ENCODE measurements around the gene ARHGEF37.

Gene ARHGEF37

DNA sequence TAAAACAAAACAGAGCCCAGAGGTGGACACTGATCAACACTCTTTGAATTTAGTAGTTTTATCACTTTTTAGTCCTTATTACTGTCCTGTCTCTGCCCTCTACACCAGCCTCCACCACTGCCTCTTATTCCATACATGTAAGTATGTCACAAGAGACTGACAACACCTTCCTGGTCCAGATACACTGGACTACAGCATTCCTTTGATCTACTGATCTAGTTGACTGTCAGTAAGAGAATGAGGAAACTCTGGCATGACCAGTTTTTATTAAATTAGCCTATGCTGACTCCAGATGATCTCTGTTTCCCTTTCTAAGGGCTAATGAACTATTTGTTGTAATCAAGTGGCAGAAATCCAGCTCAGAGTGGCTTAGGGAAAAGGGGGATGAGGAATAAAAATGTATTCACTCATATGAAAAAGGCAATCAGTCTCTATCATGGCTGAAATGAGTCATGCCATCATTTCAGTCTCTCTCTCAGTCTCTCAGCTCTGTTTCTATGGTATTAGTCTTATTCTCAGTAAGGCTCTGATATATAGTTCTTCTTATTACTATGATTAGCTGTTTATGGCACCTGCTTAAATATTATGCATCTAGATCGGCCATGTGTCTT, 5.5 kb downstream of the ARHGEF37 start:
- no peak for TF ChIP-seq EGR1 (IDR thresholded peaks at IDR 0.05)
- TF ChIP-seq, protein P1, sequence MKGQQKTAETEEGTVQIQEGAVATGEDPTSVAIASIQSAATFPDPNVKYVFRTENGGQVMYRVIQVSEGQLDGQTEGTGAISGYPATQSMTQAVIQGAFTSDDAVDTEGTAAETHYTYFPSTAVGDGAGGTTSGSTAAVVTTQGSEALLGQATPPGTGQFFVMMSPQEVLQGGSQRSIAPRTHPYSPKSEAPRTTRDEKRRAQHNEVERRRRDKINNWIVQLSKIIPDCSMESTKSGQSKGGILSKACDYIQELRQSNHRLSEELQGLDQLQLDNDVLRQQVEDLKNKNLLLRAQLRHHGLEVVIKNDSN (IDR thresholded peaks at IDR 0.05): no peak
- TF ChIP-seq FOXM1 (IDR thresholded peaks at IDR 0.05; ENCODE audit: borderline replicate concordance, low read depth): no peak
- TF ChIP-seq, protein P2, sequence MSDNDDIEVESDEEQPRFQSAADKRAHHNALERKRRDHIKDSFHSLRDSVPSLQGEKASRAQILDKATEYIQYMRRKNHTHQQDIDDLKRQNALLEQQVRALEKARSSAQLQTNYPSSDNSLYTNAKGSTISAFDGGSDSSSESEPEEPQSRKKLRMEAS (IDR thresholded peaks at IDR 0.05): no peak
- TF ChIP-seq CEBPB (IDR thresholded peaks at IDR 0.05): no peak
- TF ChIP-seq NFIC (IDR thresholded peaks at IDR 0.05): no peak
- TF ChIP-seq EP300 (IDR thresholded peaks at IDR 0.05; ENCODE audit: borderline replicate concordance): no peak
- TF ChIP-seq RAD21 (IDR thresholded peaks at IDR 0.05; ENCODE audit: low read depth): no peak
- TF ChIP-seq TEAD4 (IDR thresholded peaks at IDR 0.05): no peak
- TF ChIP-seq, protein P3, sequence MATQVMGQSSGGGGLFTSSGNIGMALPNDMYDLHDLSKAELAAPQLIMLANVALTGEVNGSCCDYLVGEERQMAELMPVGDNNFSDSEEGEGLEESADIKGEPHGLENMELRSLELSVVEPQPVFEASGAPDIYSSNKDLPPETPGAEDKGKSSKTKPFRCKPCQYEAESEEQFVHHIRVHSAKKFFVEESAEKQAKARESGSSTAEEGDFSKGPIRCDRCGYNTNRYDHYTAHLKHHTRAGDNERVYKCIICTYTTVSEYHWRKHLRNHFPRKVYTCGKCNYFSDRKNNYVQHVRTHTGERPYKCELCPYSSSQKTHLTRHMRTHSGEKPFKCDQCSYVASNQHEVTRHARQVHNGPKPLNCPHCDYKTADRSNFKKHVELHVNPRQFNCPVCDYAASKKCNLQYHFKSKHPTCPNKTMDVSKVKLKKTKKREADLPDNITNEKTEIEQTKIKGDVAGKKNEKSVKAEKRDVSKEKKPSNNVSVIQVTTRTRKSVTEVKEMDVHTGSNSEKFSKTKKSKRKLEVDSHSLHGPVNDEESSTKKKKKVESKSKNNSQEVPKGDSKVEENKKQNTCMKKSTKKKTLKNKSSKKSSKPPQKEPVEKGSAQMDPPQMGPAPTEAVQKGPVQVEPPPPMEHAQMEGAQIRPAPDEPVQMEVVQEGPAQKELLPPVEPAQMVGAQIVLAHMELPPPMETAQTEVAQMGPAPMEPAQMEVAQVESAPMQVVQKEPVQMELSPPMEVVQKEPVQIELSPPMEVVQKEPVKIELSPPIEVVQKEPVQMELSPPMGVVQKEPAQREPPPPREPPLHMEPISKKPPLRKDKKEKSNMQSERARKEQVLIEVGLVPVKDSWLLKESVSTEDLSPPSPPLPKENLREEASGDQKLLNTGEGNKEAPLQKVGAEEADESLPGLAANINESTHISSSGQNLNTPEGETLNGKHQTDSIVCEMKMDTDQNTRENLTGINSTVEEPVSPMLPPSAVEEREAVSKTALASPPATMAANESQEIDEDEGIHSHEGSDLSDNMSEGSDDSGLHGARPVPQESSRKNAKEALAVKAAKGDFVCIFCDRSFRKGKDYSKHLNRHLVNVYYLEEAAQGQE (IDR thresholded peaks at IDR 0.05; ENCODE audit: low read depth): no peak
- TF ChIP-seq TCF12 (IDR thresholded peaks at IDR 0.05; ENCODE audit: low read depth): no peak
- TF ChIP-seq TAF1 (IDR thresholded peaks at IDR 0.05; ENCODE audit: low read depth): no peak

DNA sequence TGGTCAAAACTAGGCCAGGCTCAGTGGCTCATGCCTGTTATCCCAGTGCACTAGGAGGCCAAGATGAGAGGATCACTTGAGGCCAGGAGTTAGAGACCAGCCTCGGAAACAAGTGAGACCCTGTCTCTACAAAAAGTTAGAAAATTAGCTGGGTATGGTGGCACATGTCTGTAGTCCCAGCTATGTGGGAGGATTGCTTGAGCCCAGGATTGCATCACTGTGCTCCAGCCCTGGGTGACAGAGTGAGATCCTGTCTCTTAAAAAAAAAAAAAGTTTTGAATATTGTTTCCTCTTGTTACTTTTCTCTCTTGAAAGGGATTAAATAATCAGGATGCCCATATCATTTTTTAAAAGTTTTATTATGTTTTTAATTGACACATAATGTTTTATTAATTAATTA, 7.6 kb downstream of the ARHGEF37 start:
- no peak for TF ChIP-seq TAF1 (IDR thresholded peaks at IDR 0.05; ENCODE audit: low read depth)
- no peak for TF ChIP-seq EGR1 (IDR thresholded peaks at IDR 0.05)
- TF ChIP-seq CREB1 (IDR thresholded peaks at IDR 0.05; ENCODE audit: low read depth): no peak
- TF ChIP-seq YY1 (IDR thresholded peaks at IDR 0.05; ENCODE audit: low read depth): no peak
- TF ChIP-seq NFIC (IDR thresholded peaks at IDR 0.05): no peak
- TF ChIP-seq, protein P3 (IDR thresholded peaks at IDR 0.05; ENCODE audit: low read depth): no peak
- TF ChIP-seq, protein P1 (IDR thresholded peaks at IDR 0.05): no peak

DNA sequence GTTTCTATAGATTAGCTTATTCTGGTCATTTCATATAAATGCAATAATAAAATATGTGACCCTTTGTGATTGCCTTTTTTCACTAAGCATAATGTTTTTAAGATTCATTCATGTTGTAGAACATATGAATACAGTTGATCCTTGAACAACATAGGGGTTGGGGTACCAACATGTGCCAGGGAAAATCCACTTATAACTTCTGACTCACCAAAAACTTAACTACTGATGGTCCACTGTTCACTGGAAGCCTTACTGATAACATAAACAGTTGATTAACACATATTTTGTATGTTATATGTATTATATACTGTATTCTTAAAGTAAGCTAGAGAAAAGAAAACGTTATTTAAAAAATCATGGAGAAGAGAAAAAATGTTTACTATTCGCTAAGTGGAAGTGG, 12.1 kb downstream of the ARHGEF37 start:
- TF ChIP-seq TEAD4 (IDR thresholded peaks at IDR 0.05): no peak
- no peak for TF ChIP-seq YY1 (IDR thresholded peaks at IDR 0.05; ENCODE audit: low read depth)
- no peak for TF ChIP-seq ZBTB7A (IDR thresholded peaks at IDR 0.05; ENCODE audit: low read depth)
- no peak for TF ChIP-seq CREB1 (IDR thresholded peaks at IDR 0.05; ENCODE audit: low read depth)
- TF ChIP-seq FOXM1 (IDR thresholded peaks at IDR 0.05; ENCODE audit: borderline replicate concordance, low read depth): no peak
- TF ChIP-seq NFIC (IDR thresholded peaks at IDR 0.05): no peak
- TF ChIP-seq, protein P1 (IDR thresholded peaks at IDR 0.05): no peak
- no peak for TF ChIP-seq RAD21 (IDR thresholded peaks at IDR 0.05; ENCODE audit: low read depth)
- TF ChIP-seq, protein P3 (IDR thresholded peaks at IDR 0.05; ENCODE audit: low read depth): no peak
- no peak for TF ChIP-seq TAF1 (IDR thresholded peaks at IDR 0.05; ENCODE audit: low read depth)
- no peak for TF ChIP-seq EP300 (IDR thresholded peaks at IDR 0.05; ENCODE audit: borderline replicate concordance)
- no peak for TF ChIP-seq EGR1 (IDR thresholded peaks at IDR 0.05)
- TF ChIP-seq CEBPB (IDR thresholded peaks at IDR 0.05): no peak
- TF ChIP-seq, protein P2 (IDR thresholded peaks at IDR 0.05): no peak
- TF ChIP-seq TCF12 (IDR thresholded peaks at IDR 0.05; ENCODE audit: low read depth): no peak

DNA sequence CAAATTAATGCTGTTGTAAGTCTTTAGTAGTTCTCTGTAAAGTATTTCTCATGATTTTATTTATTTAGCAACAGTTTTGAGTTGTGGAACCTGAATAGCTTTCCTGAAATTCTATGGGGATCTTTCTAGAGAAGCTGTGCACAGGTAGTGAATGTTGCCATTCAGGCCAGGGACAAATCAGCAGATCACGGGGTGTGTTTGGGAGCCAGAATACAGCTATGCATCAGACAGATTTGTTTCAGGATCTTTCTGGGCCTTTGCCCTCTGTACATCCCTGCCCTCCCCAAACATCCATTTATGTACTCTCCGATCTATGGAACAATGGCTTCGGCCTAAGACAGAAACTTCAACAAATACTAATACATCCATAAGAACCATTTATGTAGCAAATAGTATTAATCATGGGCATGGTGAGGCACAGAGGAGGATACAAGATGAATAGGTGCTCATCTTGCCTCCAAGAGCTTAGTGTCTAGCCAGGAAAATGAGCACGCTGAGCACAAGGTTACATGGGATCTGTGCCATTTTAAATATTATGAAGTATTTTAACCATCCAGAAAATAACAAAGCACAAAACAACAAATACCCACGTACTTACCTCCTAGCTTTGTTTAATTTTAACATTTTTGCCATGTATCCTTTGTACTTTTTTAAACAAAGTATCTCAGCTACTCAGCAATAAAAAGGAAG, 13.1 kb downstream of the ARHGEF37 start:
- TF ChIP-seq YY1 (IDR thresholded peaks at IDR 0.05; ENCODE audit: low read depth) (no peak), EGR1 (IDR thresholded peaks at IDR 0.05) (no peak), CREB1 (IDR thresholded peaks at IDR 0.05; ENCODE audit: low read depth) (no peak), NFIC (IDR thresholded peaks at IDR 0.05) (no peak), RAD21 (IDR thresholded peaks at IDR 0.05; ENCODE audit: low read depth) (no peak), ZBTB7A (IDR thresholded peaks at IDR 0.05; ENCODE audit: low read depth) (no peak)
- TF ChIP-seq, protein P1 (IDR thresholded peaks at IDR 0.05): no peak

Measured in Ishikawa (cell line).